HL-60 (cell line): Measurements from ENCODE around the gene CR2.

Experiments used
- CTCF ChIP-seq: IDR thresholded peaks from one replicate; pipeline ENCODE4 v1.5.1; 2011; ENCODE audit warnings: low read length, control low read depth, inconsistent platforms; ENCODE audit not compliant: insufficient read depth
- GABPA ChIP-seq: IDR thresholded peaks from 2 replicates; pipeline ENCODE4 v1.6.1; 2012; ENCODE audit warnings: low read depth
- TF ChIP-seq, protein P1 (sequence below): IDR thresholded peaks from 2 replicates; pipeline ENCODE4 v1.6.1; 2012; ENCODE audit warnings: low read depth; ENCODE audit not compliant: insufficient replicate concordance

GRCh38 chr1:207518608-207519236 lies 64.6 kb downstream of the CR2 start:
- TF ChIP-seq CTCF, result no peak
- no peak for TF ChIP-seq GABPA
- TF ChIP-seq, protein P1, sequence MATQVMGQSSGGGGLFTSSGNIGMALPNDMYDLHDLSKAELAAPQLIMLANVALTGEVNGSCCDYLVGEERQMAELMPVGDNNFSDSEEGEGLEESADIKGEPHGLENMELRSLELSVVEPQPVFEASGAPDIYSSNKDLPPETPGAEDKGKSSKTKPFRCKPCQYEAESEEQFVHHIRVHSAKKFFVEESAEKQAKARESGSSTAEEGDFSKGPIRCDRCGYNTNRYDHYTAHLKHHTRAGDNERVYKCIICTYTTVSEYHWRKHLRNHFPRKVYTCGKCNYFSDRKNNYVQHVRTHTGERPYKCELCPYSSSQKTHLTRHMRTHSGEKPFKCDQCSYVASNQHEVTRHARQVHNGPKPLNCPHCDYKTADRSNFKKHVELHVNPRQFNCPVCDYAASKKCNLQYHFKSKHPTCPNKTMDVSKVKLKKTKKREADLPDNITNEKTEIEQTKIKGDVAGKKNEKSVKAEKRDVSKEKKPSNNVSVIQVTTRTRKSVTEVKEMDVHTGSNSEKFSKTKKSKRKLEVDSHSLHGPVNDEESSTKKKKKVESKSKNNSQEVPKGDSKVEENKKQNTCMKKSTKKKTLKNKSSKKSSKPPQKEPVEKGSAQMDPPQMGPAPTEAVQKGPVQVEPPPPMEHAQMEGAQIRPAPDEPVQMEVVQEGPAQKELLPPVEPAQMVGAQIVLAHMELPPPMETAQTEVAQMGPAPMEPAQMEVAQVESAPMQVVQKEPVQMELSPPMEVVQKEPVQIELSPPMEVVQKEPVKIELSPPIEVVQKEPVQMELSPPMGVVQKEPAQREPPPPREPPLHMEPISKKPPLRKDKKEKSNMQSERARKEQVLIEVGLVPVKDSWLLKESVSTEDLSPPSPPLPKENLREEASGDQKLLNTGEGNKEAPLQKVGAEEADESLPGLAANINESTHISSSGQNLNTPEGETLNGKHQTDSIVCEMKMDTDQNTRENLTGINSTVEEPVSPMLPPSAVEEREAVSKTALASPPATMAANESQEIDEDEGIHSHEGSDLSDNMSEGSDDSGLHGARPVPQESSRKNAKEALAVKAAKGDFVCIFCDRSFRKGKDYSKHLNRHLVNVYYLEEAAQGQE, result no peak
